ENCODE data around the gene MALAT1. TPM values are rescaled to one million over a fixed set of nuclear protein-coding genes. Genes with fewer than 3 reads are reported as not detected.

MALAT1 gene
- total and polyA plus RNA-seq, 2 of the 13 experiments (the other 11 are each of a cell fraction or from before 2014, with no cell fraction given) = 143 to 1,237 TPM

- TF ChIP-seq CSRNP1 (CRISPR knock-in tag; IDR thresholded peaks at IDR 0.05) (0 out of 2 replicates have a peak, but pooled peaks have one; percentile 39), NR0B2 (CRISPR knock-in tag; IDR thresholded peaks at IDR 0.05) (no peak), ZNF30 (CRISPR knock-in tag; IDR thresholded peaks at IDR 0.05) (no peak), ZNF33B (CRISPR knock-in tag; IDR thresholded peaks at IDR 0.05) (0 out of 2 replicates have a peak, but pooled peaks have one; percentile 46), SCMH1 (CRISPR knock-in tag; IDR thresholded peaks at IDR 0.05; ENCODE audit: borderline replicate concordance) (no peak), ARID4A (CRISPR knock-in tag; IDR thresholded peaks at IDR 0.05; ENCODE audit: borderline replicate concordance) (peak; percentile 56; the same call in 1 of the 2 replicates), ZNF354B (CRISPR knock-in tag; IDR thresholded peaks at IDR 0.05) (peak; percentile 74; the same call in 1 of the 2 replicates), ZNF407 (CRISPR knock-in tag; IDR thresholded peaks at IDR 0.05; ENCODE audit: not compliant biosample characterization) (no peak), TFE3 (CRISPR knock-in tag; IDR thresholded peaks at IDR 0.05) (peak; percentile 80), ZNF180 (CRISPR knock-in tag; IDR thresholded peaks at IDR 0.05; ENCODE audit: borderline replicate concordance, low read depth) (no peak), ZNF556 (CRISPR knock-in tag; IDR thresholded peaks at IDR 0.05; ENCODE audit: borderline replicate concordance) (no peak; the same call in 1 of the 2 replicates)
Observed at GRCh38 chr11:65498977-65499712, at the start of gene MALAT1 (continued).

Measured in HepG2 (cell line).